Measurements from ENCODE around the gene FBXW12. TPM values are rescaled to one million over a fixed set of nuclear protein-coding genes. Genes with fewer than 3 reads are reported as not detected.
A peak's percentile ranks its signal among the peaks of the same experiment; 100 is the strongest.

FBXW12 gene
- total RNA-seq, 1 donor from 2014 or later, result 0.82 TPM

DNA sequence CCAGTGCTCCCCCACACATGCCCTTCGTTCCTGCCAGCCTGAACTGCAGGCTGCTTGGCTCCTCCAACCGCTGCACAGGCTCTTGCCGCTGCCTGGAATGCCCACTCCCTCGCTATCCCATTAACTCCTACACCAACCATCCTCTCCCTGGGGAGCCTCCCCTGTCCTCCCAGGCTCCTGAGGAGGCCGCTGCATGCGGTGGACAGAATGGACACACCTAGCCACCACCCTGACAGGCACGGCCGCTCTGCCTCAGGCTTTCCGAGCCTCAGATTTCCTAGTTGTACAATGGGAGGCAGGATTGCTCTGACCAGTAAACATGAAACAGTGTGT, 55.6 kb downstream of the FBXW12 start:
- Histone ChIP-seq H3K4me1 (peaks cover 28% of the 10 kb centered on the region), H3K9ac (peak overlapping the region; percentile 91), H3K4me3 (peak overlapping the region; percentile 97), H4K20me1 (ENCODE audit: low read depth) (peaks cover 60% of the 10 kb centered on the region), H2AFZ (replicated peaks) (no peak overlapping the region), H3K27ac (no peak overlapping the region), H3K9me3 (ENCODE audit: low read depth) (no peaks in the 10 kb centered on the region), H3K79me2 (ENCODE audit: low read depth) (peaks cover 80% of the 10 kb centered on the region), H3K4me2 (peak overlapping the region; percentile 97), H3K27me3 (no peaks in the 10 kb centered on the region), H3K36me3 (no peaks in the 10 kb centered on the region), H3F3A (ENCODE audit: low read depth) (peaks cover 27% of the 10 kb centered on the region)
- Mint-ChIP-seq H3K27ac (no peak overlapping the region), H3K4me3 (peak overlapping the region; percentile 91), H3K36me3 (peaks cover 10% of the 10 kb centered on the region), H3K4me1 (peaks cover 44% of the 10 kb centered on the region), H3K27me3 (ENCODE audit: insufficient read depth, low read depth) (no peaks in the 10 kb centered on the region), H3K9me3 (no peaks in the 10 kb centered on the region)
- DNase-seq (ENCODE audit: low spot score), result no peak
- TF ChIP-seq CTCF (IDR thresholded peaks at IDR 0.05) (no peak), EZH2 (IDR thresholded peaks at IDR 0.05) (no peak), EZH2phosphoT487 (IDR thresholded peaks at IDR 0.05) (no peak)

GRCh38 chr3:48428088-48428571, 56.1 kb downstream of the FBXW12 start:
- DNase-seq (ENCODE audit: low spot score), result peak; percentile 77
- no peaks in the 10 kb centered on the region for H3K9me3 ChIP-seq (ENCODE audit: low read depth)
- H3K27me3 ChIP-seq, result no peaks in the 10 kb centered on the region
- peaks cover 32% of the 10 kb centered on the region for H3F3A ChIP-seq (ENCODE audit: low read depth)
- H3K9ac ChIP-seq, result peak overlapping the region; percentile 91
- H3K27ac Mint-ChIP-seq, result peak overlapping the region; percentile 74
- H3K36me3 Mint-ChIP-seq, result peaks cover 6% of the 10 kb centered on the region
- H3K79me2 ChIP-seq (ENCODE audit: low read depth), result peaks cover 75% of the 10 kb centered on the region
- H3K4me1 Mint-ChIP-seq, result peaks cover 44% of the 10 kb centered on the region
- peaks cover 33% of the 10 kb centered on the region for H3K4me1 ChIP-seq
- H3K27ac ChIP-seq, result no peak overlapping the region
- H3K36me3 ChIP-seq, result no peaks in the 10 kb centered on the region
- H2AFZ ChIP-seq (replicated peaks), result no peak overlapping the region
- H3K4me3 ChIP-seq, result peak overlapping the region; percentile 97
- no peaks in the 10 kb centered on the region for H3K27me3 Mint-ChIP-seq (ENCODE audit: insufficient read depth, low read depth)
- H3K4me3 Mint-ChIP-seq, result peak overlapping the region; percentile 91
- H3K9me3 Mint-ChIP-seq, result no peaks in the 10 kb centered on the region
- H4K20me1 ChIP-seq (ENCODE audit: low read depth), result peaks cover 55% of the 10 kb centered on the region
- H3K4me2 ChIP-seq, result peak overlapping the region; percentile 97
- TF ChIP-seq EZH2phosphoT487 (IDR thresholded peaks at IDR 0.05) (no peak), CTCF (IDR thresholded peaks at IDR 0.05) (no peak), EZH2 (IDR thresholded peaks at IDR 0.05) (no peak)

- DNase-seq (ENCODE audit: low spot score), result peak; percentile 71
- no peaks in the 10 kb centered on the region for H3K27me3 ChIP-seq
- peak overlapping the region; percentile 76 for H2AFZ ChIP-seq (replicated peaks)
- H3K4me3 ChIP-seq, result peak overlapping the region; percentile 97
- no peaks in the 10 kb centered on the region for H3K9me3 ChIP-seq (ENCODE audit: low read depth)
- H3K9me3 Mint-ChIP-seq, result no peaks in the 10 kb centered on the region
- peak overlapping the region; percentile 91 for H3K9ac ChIP-seq
- peaks cover 6% of the 10 kb centered on the region for H3K36me3 Mint-ChIP-seq
- H3K27me3 Mint-ChIP-seq (ENCODE audit: insufficient read depth, low read depth), result no peaks in the 10 kb centered on the region
- H3K4me3 Mint-ChIP-seq, result peak overlapping the region; percentile 91
- H4K20me1 ChIP-seq (ENCODE audit: low read depth), result peaks cover 48% of the 10 kb centered on the region
- H3K4me2 ChIP-seq, result peak overlapping the region; percentile 97
- H3F3A ChIP-seq (ENCODE audit: low read depth), result peaks cover 38% of the 10 kb centered on the region
- peak overlapping the region; percentile 93 for H3K27ac ChIP-seq
- no peaks in the 10 kb centered on the region for H3K36me3 ChIP-seq
- TF ChIP-seq EZH2 (IDR thresholded peaks at IDR 0.05) (no peak), CTCF (IDR thresholded peaks at IDR 0.05) (no peak), EZH2phosphoT487 (IDR thresholded peaks at IDR 0.05) (no peak)
- H3K79me2 ChIP-seq (ENCODE audit: low read depth), result peaks cover 69% of the 10 kb centered on the region
- peaks cover 46% of the 10 kb centered on the region for H3K4me1 Mint-ChIP-seq
- H3K4me1 ChIP-seq, result peaks cover 36% of the 10 kb centered on the region
- H3K27ac Mint-ChIP-seq, result peak overlapping the region; percentile 74
These were observed 56.7 kb downstream of the FBXW12 start for GRCh38 chr3:48428572-48429316.

Measured in neural progenitor cell (in vitro differentiated cells).